Chondrocyte (in vitro differentiated cells): Measurements from ENCODE around the gene MANEA. TPM values are rescaled to one million over a fixed set of nuclear protein-coding genes. Genes with fewer than 3 reads are reported as not detected.
"Not testable (repeated sequence)": the region's sequence is repeated elsewhere in the genome, so short reads cannot be mapped to it uniquely, and the experiment has no call there.

Experiments
- DNase-seq: peaks from one replicate; pipeline ENCODE4 v3.0.0; 2021; ENCODE audit warnings: mixed read lengths, low spot score
- H3K27ac Mint-ChIP-seq: one replicate; pipeline ENCODE4 v1.8.0; 2021; ENCODE audit warnings: mild to moderate bottlenecking, moderate library complexity, mixed read lengths; ENCODE audit not compliant: unreplicated experiment
- H3K27me3 Mint-ChIP-seq: 2 replicates; pipeline ENCODE4 v1.8.0; 2021; ENCODE audit warnings: low read depth, mixed read lengths
- H3K36me3 Mint-ChIP-seq: 2 replicates; pipeline ENCODE4 v1.8.0; 2021; ENCODE audit warnings: low read depth, mixed read lengths
- H3K4me1 Mint-ChIP-seq: 2 replicates; pipeline ENCODE4 v1.8.0; 2021; ENCODE audit warnings: low read depth, mild to moderate bottlenecking, mixed read lengths
- H3K4me3 Mint-ChIP-seq: one replicate; pipeline ENCODE4 v1.8.0; 2021; ENCODE audit warnings: mild to moderate bottlenecking, moderate library complexity, mixed read lengths; ENCODE audit not compliant: unreplicated experiment
- H3K9me3 Mint-ChIP-seq: 2 replicates; pipeline ENCODE4 v1.8.0; 2021; ENCODE audit warnings: low read depth, mixed read lengths
- CTCF ChIP-seq: fragments of 200-600 bp; sonication (generic); IDR thresholded peaks from 2 replicates; pipeline ENCODE4 v1.5.0; 2021; ENCODE audit warnings: antibody characterized with exemption, mild to moderate bottlenecking, moderate library complexity
- total RNA-seq: library from RNA; stranded (reverse); gene quantifications from 3 replicates; pipeline ENCODE4 v1.2.1, GENCODE V29; 2021

The MANEA gene
- total RNA-seq, 1 donor from 2014 or later: 12.0 TPM

- Mint-ChIP-seq H3K36me3 (no peaks in the 10 kb centered on the region), H3K4me3 (no peak overlapping the region), H3K4me1 (peaks cover 23% of the 10 kb centered on the region), H3K9me3 (no peaks in the 10 kb centered on the region), H3K27me3 (no peaks in the 10 kb centered on the region), H3K27ac (no peak overlapping the region)
- TF ChIP-seq CTCF: no peak
- no peak for DNase-seq
These were observed 2.5 kb upstream of the MANEA start for GRCh38 chr6:95574811-95575210.

GRCh38 chr6:95576218-95576997, 927 bp upstream of the MANEA start:
- peak overlapping the region; percentile 49 for H3K27ac Mint-ChIP-seq
- no peaks in the 10 kb centered on the region for H3K9me3 Mint-ChIP-seq
- no peaks in the 10 kb centered on the region for H3K36me3 Mint-ChIP-seq
- no peak for DNase-seq
- TF ChIP-seq CTCF: no peak
- no peaks in the 10 kb centered on the region for H3K27me3 Mint-ChIP-seq
- peak overlapping the region; percentile 94 for H3K4me3 Mint-ChIP-seq
- peaks cover 28% of the 10 kb centered on the region for H3K4me1 Mint-ChIP-seq

- Mint-ChIP-seq H3K4me3 (peak overlapping the region; percentile 94), H3K9me3 (no peaks in the 10 kb centered on the region), H3K27me3 (no peaks in the 10 kb centered on the region), H3K4me1 (peaks cover 28% of the 10 kb centered on the region), H3K27ac (peak overlapping the region; percentile 95), H3K36me3 (no peaks in the 10 kb centered on the region)
- no peak for DNase-seq
- TF ChIP-seq CTCF: no peak
These were observed 384 bp upstream of the MANEA start for GRCh38 chr6:95576998-95577303.

- H3K9me3 Mint-ChIP-seq: no peaks in the 10 kb centered on the region
- no peaks in the 10 kb centered on the region for H3K27me3 Mint-ChIP-seq
- H3K36me3 Mint-ChIP-seq: no peaks in the 10 kb centered on the region
- DNase-seq: no peak
- H3K4me3 Mint-ChIP-seq: peak overlapping the region; percentile 94
- H3K4me1 Mint-ChIP-seq: peaks cover 28% of the 10 kb centered on the region
- TF ChIP-seq CTCF: no peak
- H3K27ac Mint-ChIP-seq: peak overlapping the region; percentile 95
These were observed 723 bp downstream of the MANEA start for GRCh38 chr6:95578106-95578410.

- H3K4me3 Mint-ChIP-seq: no peak overlapping the region
- no peak overlapping the region for H3K27ac Mint-ChIP-seq
- no peak for TF ChIP-seq CTCF
- H3K36me3 Mint-ChIP-seq: peaks cover 6% of the 10 kb centered on the region
- DNase-seq: no peak
- H3K4me1 Mint-ChIP-seq: peaks cover 18% of the 10 kb centered on the region
- peaks cover 12% of the 10 kb centered on the region for H3K9me3 Mint-ChIP-seq
- H3K27me3 Mint-ChIP-seq: no peaks in the 10 kb centered on the region
These were observed 3.7 kb downstream of the MANEA start for GRCh38 chr6:95581073-95581472.

- peaks cover 12% of the 10 kb centered on the region for H3K9me3 Mint-ChIP-seq
- not testable (repeated sequence) for H3K4me1 Mint-ChIP-seq, H3K27me3 Mint-ChIP-seq, H3K4me3 Mint-ChIP-seq, H3K36me3 Mint-ChIP-seq, H3K27ac Mint-ChIP-seq, DNase-seq
These were observed 6.9 kb downstream of the MANEA start for GRCh38 chr6:95584226-95584625.
